NCI-H510A treated with DMSO at 0.1 percent for 48 hours (cell line): Measurements from ENCODE around the gene ZNF48.

ENCODE experiments used
- DNase-seq: peaks from one replicate; lab custom pipeline; 2025; lab: John Stamatoyannopoulos, UW

Gene ZNF48

DNA sequence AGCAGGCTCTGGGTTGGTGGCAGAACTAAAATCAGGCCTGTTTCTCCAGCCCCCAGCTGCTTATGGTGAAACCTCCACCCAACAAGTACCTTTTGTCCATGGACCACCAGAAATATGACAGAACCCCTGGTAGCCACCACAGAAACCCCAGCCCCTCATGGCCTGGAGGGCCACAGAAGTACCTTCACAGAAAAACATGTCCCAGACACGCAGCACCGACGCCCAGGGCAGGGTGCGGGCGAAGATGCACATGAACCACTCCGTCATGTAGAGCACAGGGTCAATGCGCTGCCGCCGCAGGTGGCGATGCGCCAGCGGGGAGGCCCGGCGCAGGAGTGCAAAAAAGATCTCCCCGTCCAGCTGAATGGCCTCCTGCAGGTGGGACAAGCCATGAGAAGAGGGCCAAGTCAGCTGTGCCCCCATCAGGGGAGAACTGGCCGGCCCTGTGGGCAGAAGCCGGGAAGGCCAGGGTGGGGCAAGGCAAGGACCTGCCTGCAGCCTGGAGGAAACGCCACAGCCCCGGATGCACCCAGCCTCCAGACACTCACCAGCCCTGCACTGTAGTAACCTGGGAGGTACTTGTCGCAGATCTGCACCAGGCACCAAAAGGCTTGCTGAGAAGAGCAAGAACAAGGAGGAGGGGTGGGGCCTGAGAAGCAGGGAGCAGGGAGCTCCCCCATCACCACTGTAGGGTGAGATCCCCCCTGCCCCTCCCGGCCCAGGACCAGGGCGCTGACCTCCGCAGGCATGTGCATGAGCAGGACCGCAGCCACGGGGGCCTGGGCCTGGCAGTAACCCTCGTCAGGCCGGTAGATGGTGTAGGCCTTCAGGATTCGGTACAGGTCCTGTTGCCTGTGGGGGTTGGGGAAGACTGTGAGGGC lies 36.0 kb upstream of the ZNF48 start:
- no peak for DNase-seq

DNA sequence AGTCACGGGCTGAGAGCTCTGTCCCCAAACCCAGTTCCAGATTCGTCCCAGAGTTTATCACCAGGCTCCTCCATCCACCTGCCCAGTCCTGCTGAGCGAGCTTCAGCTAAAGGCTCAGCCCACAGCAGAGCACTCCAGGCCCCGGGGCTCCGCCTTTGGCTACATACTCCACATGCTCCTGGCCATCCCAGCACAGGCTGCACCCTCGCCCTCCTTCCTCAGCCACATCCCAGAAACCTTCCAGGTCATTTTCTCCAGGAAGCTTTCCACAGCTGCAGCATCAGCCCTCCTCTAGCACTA lies 35.4 kb upstream of the ZNF48 start:
- DNase-seq: no peak

DNA sequence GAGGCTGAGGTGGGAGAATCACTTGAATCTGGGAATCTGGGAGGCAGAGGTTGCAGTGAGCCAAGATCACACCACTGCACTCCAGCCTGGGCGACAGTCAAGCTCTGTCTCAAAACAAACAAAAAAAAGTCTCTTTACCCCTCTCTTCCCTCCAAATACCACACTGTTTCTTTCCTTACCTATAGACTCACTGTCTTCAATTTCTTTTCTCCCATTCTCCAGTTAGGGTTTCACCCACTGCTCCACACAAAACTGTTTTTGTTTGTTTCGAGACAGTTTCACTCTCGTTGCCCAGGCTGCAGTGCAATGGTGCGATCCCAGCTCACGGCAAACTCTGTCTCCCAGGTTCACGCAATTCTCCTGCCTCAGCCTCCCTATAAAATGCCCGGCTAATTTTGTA lies 34.0 kb upstream of the ZNF48 start:
- DNase-seq: no peak

DNA sequence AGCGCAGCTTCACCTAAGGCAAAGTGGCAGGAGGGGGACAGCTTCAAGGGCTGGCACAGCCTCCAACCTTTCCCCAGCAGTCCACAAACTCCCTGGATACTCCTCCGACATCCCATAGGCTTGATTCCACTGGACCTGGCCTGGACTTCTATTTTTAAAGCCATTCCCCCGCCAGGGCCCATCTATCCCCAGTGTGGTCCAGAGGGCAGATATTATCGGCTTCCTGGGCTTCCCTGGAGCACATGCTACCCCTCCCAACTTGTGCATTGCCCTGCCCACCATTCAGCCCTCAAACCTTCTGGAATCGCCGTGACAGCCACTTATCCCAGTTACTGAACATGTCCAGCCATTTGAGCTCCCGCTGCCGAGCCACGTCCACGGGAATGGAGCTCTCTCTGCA lies 30.0 kb upstream of the ZNF48 start:
- no peak for DNase-seq

DNA sequence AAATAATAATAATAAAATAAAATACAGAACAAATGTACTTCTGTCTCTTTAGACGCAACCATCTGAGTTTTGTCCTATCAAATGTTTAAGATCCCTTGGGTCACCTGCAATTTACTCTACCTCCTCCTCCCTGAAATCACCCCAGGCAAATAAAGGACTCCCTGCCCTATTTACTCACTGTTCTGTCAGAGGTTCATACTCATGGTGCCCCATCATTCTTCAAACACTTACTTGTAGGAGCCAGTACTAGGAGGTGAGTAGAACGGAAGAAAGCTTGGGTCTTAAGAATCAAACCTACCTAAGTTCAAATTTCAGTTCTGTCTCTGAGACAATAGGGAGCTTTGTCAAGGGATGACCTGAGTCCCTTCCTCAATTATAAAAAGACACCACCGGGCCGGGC lies 28.7 kb upstream of the ZNF48 start:
- no peak for DNase-seq

DNA sequence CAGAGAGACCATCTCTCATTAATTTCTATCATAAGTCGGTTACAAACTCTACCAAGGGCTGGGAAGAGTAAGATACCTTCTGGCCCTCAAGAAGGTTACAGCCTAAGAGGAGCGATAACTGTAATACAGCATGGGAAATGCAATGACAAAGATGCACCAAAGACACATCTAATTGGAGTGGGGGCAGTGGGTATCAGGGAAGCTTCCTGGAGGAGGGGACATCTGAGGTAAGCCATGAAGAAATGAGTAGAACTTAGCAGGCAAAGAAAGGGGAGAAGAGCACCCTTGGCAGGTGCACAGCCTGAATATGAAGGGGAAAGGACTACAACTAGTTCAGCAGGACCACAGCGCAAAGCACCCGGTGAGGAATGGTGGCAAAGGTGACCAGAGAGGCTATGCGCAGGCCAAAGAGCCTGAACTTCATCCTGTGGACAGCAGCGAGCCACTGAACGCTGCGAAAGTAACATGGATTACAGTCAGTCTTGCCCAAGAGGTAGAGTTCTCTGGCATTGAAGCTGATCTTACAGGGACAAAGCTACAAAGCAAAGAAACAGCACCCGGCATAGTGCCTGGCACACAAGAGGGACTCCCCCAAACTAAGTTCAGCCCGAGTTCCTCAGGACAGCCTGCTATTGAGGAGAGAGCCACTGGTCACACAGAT lies 27.7 kb upstream of the ZNF48 start:
- DNase-seq: no peak

DNA sequence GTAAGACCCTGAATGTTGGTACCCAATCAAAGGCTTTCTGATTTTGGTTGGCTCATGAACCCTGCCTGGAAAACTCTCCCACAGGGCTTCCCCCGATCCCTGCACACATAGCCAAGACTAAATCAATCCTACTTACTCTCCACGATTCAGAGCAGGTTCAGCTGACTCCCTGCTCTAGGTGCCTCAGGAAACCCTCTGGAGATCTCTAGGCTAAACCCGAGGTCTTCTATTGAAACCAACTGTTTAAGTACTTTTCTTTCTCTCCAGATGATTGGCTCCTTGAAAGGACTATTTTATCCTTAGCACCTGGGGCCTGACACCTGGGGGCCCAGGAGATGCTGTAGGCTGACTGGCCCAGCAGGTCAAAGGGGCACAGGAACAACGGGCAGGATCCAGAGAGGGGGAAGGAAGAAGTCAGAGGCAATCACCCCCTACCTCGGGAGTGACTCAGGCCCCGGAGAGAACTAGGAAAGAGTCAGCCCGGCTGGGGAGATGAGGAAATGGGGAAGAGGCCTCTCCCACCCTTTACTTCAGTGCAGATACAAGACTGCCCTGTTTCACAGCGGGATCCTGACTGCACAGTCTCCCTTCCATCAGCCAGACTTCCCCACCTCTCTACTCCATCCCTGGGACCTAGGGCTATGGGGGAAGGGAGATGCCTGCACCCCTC lies 27.0 kb upstream of the ZNF48 start:
- peak; percentile 36 for DNase-seq

DNA sequence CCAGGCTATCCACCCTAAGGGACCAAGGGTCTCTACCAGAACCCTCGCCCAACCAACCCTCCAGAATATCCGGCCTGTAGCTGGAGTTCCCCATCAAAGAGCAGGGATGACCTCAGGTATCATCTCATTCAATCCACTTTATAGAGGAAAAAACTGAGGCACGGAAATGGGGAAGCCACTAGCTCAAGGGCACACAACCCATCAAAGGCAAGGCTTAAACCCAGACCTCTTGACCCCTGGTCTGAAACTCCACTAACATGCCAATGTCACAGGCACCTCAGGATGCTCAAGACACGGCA lies 26.5 kb upstream of the ZNF48 start:
- no peak for DNase-seq

DNA sequence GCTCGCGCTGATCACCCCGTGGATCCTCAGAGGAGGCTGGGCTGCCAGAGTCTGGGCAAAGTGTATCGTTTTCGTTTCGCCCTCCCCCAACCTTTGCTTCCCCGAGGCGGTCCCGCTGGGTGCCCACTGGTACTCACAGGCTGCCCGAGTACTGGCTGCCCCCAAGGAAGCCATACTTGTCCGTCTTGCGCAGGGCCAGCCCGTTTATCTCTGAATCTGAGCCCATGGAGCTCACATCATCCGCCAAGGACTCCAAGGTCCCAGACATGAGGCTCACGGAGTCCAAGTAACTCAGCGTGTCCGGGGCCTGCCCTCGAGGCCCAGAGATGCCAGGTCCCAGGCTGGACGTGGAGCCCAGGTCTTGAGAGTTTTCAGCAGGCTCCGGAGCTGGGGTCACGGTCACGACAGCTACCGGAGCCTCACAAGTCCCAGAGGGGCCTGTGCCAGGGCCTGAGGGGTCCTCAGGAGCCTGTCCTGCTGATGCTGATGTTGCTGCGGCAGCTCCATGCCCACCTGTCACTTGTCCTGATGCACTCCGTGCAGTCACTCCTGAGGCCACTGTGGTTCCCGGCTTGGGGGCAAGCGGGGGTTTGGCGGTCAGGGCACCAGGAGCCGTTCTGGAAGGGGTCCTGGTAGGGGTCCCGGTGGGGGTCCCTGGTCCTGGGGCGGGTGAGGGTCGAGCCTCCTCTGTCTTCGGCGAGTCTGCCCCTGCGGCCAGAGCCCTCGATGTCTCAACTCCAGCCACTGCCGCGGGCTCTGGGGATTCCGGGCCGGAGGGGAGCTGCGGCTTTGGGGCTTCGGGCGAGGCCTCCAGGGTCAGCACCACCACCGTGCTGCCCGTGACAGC lies 25.9 kb upstream of the ZNF48 start:
- no peak for DNase-seq

DNA sequence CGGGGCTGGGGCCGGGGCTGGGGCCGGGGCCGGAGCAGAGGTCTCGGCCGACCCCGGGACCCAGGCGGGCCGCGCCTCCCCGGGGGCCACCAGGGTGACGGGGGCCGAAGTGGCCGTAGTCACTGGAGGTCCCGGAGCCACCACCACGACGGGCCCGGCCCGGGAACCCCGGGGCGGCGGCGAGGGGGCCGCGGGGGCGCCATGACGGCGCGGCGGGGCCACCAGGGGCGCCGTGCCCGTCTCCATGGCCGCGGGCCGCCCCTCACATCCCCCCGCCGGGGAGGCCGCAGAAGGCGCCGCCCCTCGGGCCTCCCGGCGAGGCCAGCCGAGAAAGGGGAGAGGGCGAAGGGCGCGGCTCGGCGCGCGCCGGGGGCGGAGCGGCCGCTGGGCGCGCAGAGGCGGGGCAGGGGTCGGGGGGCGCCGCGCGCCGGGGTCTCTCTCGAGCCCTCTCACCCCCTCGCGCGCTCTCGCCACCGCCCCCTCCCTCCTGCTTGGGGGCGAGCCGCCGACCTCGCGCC lies 25.2 kb upstream of the ZNF48 start:
- DNase-seq: no peak

DNA sequence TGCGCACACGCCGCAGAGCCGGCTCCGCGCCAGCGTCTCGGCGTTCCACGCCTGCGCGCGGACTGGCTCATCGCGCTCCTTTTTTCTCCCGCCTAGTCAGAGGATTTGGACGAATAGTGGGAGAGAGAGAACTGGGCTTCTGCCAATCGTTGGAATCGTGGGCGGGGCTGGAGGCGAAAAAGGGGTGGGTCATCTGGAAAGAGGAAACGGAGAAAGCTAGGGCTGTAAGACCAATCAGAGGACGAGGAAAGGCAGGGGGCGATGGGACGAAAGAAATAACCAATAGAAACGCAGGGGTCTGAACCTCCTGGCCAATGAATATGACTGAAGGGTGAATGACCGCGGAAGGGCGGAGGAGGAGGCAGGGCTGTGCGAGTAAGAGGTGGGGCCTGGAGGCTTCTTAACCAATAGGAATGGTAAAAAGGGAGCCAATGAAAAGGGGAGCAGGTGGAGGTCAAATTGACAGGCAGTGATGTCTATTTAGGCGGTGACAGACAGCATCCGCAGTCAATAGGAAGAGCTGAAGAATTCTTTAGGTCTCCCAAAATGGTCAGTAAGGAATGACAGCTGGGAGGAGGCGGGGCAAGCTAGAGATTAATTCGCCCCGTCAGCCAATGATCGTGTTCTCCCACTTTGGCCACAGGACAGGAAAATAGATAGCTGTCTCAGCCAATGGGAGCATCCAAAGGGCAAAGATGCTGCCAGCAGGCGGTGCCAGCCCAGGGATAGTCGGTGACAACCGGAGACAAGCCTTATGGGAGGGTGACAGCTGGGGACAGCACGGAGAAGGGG lies 24.6 kb upstream of the ZNF48 start, which contains the start of gene TBC1D10B:
Gene TBC1D10B, minus strand, starts transcription at position 39 of the 792 bp plus-strand sequence. CDS start 311 bp downstream, outside the sequence.
- DNase-seq: peak; percentile 100

DNA sequence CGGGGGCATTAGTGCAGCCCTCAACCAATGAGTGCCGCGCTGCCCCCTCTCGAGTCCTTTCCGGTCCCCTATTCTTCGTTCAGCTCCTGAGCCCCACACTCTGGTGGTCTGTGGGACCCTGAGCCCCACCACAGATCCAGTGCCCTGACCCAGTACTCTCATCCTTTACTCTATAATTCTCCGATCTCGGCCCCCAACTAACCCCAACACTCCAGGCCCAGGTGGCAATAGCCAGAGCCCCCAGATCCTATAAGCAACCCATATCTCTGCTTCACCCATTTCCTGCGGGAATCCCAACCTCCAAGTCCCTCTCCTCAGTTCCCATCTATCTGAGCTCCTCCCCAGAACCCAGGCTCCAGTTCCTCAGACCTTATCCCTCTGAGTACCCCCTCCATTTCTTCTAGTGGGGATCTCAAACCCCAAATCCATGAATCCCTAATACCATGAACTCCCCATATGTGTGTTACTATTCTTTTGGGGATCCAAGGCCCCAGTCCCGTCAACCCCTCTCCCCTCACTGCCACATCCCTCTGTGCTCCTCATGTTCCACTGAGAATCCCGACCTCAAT lies 23.9 kb upstream of the ZNF48 start:
- no peak for DNase-seq

DNA sequence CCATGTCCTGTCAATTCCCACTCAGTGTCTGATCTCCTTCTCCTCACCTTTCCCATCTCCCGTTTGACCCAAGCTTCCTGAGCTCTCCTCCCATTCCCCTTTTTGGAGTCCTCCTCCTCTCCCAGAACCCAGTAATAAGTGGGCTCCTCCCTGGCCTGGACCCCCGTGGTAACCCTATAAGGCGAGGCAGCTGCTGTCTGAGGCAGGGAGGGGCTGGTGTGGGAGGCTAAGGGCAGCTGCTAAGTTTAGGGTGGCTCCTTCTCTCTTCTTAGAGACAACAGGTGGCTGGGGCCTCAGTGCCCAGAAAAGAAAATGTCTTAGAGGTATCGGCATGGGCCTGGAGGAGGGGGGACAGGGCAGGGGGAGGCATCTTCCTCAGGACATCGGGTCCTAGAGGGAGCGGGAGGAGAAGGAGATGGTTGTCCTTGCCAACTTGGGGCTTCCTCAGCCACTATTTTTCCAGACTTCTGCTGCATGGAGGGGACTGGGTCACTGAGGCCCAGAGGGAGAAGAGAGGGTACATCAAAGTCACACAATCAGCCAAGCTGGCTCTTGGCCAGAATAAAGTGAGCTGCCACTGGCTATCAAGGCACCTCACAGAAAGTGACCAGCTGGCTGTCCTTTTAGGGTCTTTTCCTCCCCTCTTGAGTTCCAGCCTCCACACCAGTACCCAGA lies 23.0 kb upstream of the ZNF48 start:
- DNase-seq: no peak

DNA sequence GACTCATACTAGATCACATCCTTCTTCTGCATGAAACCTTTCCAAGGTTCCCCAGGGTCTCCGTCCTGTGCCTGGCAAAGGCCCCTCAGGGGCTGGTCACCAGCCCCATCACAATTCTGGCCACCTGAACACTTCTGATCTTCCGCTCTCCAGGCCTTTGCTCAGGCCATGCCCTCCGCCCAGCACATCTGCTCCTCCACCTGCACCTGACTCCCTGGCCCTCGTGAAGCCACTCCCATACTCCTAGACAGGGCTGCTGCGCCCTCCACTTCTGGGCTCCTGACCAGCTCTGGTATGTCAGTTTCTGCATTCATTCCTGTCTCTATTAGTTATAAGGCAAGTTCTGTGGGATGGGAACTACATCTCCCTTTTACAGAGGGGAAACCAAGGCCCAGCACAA lies 22.5 kb upstream of the ZNF48 start:
- DNase-seq: peak; percentile 38

DNA sequence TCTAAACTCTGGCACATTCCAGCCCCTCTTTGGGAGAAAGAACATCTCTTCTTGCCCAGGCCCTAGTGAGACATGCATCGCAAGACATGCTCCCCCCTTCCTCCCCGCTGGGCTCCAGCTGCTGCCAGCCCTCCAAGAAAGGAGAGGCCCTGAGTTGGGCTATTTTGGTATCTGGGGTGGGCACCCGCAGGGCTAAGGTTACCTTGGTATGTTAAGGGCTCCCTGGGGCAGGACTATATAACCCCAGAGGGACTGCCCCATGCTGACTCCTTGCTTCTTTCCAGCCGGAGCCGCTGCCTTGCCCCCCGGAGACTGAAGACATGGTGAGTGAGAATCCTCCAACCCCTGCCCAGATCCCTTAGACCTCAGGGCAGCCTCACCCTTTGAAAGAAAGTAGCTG lies 20.7 kb upstream of the ZNF48 start, which contains the start of gene MYL11:
Gene MYL11, plus strand, starts transcription at position 265 of the 400 bp plus-strand sequence. Its CDS starts 56 bp downstream, at position 321.
- DNase-seq: no peak

DNA sequence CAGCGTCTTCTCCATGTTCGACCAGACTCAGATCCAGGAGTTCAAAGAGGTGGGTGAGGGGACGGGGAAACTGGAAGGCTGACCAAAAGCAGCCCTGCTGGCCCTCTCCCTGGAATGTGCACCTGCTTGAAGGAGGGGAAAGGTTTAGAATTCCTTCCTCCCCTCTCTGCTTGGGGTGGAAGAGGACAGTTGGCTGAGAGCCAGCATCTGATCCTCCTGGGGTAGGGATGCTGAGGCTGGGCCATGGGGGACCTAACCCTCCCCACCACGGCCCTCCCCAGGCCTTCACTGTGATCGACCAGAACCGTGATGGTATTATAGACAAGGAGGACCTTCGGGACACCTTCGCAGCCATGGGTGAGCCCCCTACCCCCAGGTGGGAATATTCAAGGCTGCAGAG lies 19.4 kb upstream of the ZNF48 start:
- no peak for DNase-seq

DNA sequence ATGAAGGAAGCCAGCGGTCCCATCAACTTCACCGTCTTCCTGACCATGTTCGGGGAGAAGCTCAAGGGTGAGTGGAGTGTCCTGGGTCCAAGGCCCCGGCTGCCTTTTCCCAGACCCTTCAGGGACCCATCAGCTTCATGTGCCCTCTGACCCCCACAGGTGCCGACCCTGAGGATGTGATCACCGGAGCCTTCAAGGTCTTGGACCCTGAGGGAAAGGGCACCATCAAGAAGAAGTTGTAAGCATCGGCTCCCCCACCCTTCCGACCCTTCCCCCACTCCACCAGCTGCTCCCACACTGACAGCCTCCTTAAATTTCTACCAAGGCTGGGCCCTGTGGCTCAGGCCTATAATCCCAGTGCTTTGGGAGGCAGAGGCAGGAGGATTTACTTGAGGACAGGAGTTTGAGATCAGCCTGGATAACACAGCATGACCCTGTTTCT lies 18.7 kb upstream of the ZNF48 start:
- no peak for DNase-seq

DNA sequence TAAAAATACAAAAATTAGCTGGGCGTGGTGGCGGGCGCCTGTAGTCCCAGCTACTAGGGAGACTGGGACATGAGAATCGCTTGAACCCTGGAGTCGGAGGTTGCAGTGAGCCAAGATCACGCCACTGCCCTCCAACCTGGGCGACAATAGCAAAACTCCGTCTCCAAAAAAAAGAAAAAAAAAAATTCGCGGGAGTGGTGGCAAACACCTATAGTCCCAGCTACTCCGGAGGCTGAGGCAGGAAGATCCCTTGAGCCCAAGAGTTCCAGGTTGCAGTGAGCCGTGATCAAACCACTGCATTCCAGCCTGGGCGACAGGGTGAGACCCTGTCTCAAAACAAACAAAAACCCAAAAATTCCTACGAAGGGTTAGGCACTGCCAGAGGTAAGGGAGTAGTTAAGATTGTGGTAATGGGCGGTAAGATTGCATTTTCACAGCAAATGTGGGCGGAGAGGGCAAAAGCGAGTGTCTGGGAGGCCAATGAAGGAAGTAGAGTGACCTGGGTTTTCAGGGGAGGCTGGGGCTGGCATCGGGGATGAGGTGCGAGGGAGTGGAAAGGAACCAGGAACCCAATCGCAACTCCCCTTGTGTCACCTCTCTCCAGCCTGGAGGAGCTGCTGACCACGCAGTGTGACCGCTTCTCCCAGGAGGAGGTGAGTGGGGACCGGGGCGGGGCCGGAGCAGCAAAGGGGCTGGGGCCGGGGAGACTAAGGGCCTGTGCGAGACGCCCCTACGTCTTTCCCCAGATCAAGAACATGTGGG lies 18.0 kb upstream of the ZNF48 start:
- no peak for DNase-seq

DNA sequence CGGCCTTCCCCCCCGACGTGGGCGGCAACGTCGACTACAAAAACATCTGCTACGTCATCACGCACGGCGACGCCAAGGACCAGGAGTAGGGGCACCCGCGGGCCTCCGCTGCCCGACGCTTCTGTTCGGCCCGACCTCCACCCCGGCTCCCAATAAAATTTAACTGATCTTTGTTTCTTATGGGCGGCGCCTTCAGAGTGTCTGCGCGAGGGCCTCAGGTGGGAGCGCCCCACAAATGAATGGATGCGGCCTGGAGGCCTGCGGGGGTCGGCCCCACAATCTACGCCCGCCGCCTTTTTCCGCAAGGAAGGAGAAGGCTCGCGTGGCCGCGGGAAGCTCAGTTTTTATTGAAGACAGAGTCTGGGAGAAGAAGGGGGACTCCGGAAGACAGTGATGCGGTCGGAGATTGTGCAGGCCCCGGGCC lies 17.4 kb upstream of the ZNF48 start:
- DNase-seq: peak; percentile 92
